Lung (tissue), 12 donors: ENCODE measurements around the gene SLC38A6. TPM values are rescaled to one million over a fixed set of nuclear protein-coding genes. Genes with fewer than 3 reads are reported as not detected.

Experiments used
- ATAC-seq: fragments of 200-7000 bp; cut with Tn5 transposase; one replicate; pipeline ENCODE4 v1.9.1; 2020; ENCODE audit warnings: moderate number of reproducible peaks; ENCODE audit not compliant: insufficient read depth, low FRiP score
- DNase-seq, 3 donors: peaks; one replicate each; pipeline ENCODE4 v3.0.0-alpha.2; 2013 to 2017
- H3K27ac ChIP-seq, 2 donors: one replicate each; pipeline ENCODE4 v1.5.1; 2013; ENCODE audit warnings: mild to moderate bottlenecking in 2 of 2, moderate library complexity in 2 of 2, control low read depth in 1 of 2, inconsistent platforms in 1 of 2, low read depth in 1 of 2, low read length in 1 of 2
- H3K27me3 ChIP-seq, 3 donors: one replicate each; pipeline ENCODE4 v1.5.1; 2013; ENCODE audit warnings: low read length in 2 of 3; ENCODE audit not compliant: control insufficient read depth in 3 of 3, insufficient read depth in 3 of 3
- H3K36me3 ChIP-seq, 4 donors: one replicate each; pipeline ENCODE4 v1.5.1; 2013; ENCODE audit warnings: low read length in 4 of 4, mild to moderate bottlenecking in 1 of 4, moderate library complexity in 1 of 4; ENCODE audit not compliant: control insufficient read depth in 4 of 4, insufficient read depth in 4 of 4
- H3K4me1 ChIP-seq, 5 donors: one replicate each; pipeline ENCODE4 v1.5.1; 2013; ENCODE audit warnings: low read length in 5 of 5, mild to moderate bottlenecking in 2 of 5, moderate library complexity in 1 of 5; ENCODE audit not compliant: control insufficient read depth in 5 of 5, insufficient read depth in 5 of 5
- H3K4me3 ChIP-seq: one replicate; pipeline ENCODE4 v1.5.1; 2013; ENCODE audit warnings: mild to moderate bottlenecking, control low read depth, moderate library complexity
- H3K9ac ChIP-seq, 2 donors: one replicate each; pipeline ENCODE4 v1.5.1; 2013; ENCODE audit warnings: low read length in 2 of 2, control low read depth in 1 of 2; ENCODE audit not compliant: insufficient read depth in 1 of 2
- H3K9me3 ChIP-seq, 4 donors: one replicate each; pipeline ENCODE4 v1.5.1; 2013; ENCODE audit warnings: low read length in 3 of 4, mild to moderate bottlenecking in 1 of 4, moderate library complexity in 1 of 4; ENCODE audit not compliant: control insufficient read depth in 4 of 4, insufficient read depth in 3 of 4
- CTCF ChIP-seq: IDR thresholded peaks from 2 replicates; pipeline ENCODE4 v1.5.1; 2012; ENCODE audit warnings: mild to moderate bottlenecking; ENCODE audit errors: control extremely low read depth, extremely low read depth
- WGBS, 2 donors: extraction: QIAGEN DNeasy Blood & Tissue Kit; methylation state at CpG; one replicate each; pipeline ENCODE4 v1.1.7; 2013; 5-methylcytosine and 5-hydroxymethylcytosine counted together
- polyA plus RNA-seq, 2 donors: library from polyadenylated mRNA; stranded (reverse); fragments of 200-250 nt; gene quantifications; one replicate each; pipeline ENCODE4 v1.2.1, GENCODE V29; 2013
- total RNA-seq, 2 donors: library from RNA; depleted of rRNA in 1 of 2; stranded (reverse); fragments of >200 nt in 1 of 2; gene quantifications; one replicate each; pipeline ENCODE4 v1.2.1, GENCODE V29; 2014 to 2021
- donor health status: control.
- donor health status: control.
- donor health status: Bipolar disorder and iron deficiency.
- donor health status: healthy.
- donor health status: DM: yes; HTN: yes; CAD: no.

The SLC38A6 gene
- total and polyA plus RNA-seq, 4 donors, result 10.0 to 62.4 (median 25.0) TPM

DNA sequence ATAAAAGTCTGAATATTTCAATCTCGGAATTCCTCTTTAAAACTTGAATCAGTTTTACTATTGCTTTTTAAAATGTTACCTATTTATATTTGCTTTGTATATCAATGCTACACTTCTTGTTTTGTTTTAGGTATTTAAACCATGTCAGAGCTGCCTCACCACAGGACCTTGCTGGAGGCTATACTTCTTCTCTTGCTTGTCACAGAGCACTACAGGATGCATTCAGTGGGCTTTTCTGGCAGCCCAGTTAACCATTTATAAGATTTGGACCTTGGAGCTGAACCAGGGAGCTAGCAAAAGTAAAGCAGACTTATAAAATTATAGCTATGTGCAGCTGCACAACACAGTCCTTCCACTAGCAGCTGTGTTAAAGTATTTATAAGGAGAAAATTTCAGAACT is 12.9 kb upstream of the SLC38A6 start:
- Histone ChIP-seq H3K4me1 (peaks cover 0 to 16% (median 4%) of the 10 kb centered on the region in 5 donors), H3K27me3 (no peaks in the 10 kb centered on the region), H3K4me3 (no peak overlapping the region), H3K9me3 (no peaks in the 10 kb centered on the region), H3K27ac (no peak overlapping the region), H3K9ac (no peak overlapping the region), H3K36me3 (no peaks in the 10 kb centered on the region)
- WGBS, 2 donors, result 91 to 92% methylated on average over 1 of the region's 1 CpG
- no peak for TF ChIP-seq CTCF
- DNase-seq, result no peak
- no peak for ATAC-seq

GRCh38 chr14:60968671-60969070 is 12.4 kb upstream of the SLC38A6 start:
- Histone ChIP-seq H3K27ac (no peak overlapping the region), H3K4me3 (no peak overlapping the region), H3K27me3 (no peaks in the 10 kb centered on the region), H3K9ac (no peak overlapping the region), H3K36me3 (peaks cover 0 to 3% (median 0%) of the 10 kb centered on the region in 4 donors), H3K9me3 (no peaks in the 10 kb centered on the region), H3K4me1 (peaks cover 0 to 16% (median 4%) of the 10 kb centered on the region in 5 donors)
- DNase-seq, result no peak
- ATAC-seq, result no peak
- TF ChIP-seq CTCF, result no peak

DNA sequence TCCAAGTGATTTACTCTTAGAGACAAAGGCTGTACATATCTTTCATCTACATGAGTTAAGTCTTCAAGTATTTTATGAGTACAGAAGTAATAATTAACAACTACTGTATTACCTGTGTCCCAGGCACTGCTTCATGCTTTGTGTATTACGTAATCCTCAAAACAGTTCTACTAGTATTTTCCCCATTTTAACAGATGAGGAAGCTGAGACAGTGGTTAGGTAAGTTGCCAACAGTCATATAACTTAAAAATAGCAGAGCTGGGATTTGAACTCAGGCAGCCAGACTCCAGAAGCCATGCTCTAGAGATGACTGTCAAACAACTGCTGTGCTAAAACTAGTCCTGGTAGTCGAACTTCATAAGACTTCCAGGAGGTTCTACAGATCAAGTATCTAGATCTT is 10.9 kb upstream of the SLC38A6 start:
- H3K4me1 ChIP-seq, result peaks cover 0 to 14% (median 3%) of the 10 kb centered on the region in 5 donors
- no peak for ATAC-seq
- no peak for DNase-seq
- peaks cover 0 to 3% (median 0%) of the 10 kb centered on the region in 4 donors for H3K36me3 ChIP-seq
- no peak overlapping the region for H3K9ac ChIP-seq
- 81 to 88% methylated on average over 2 of the region's 2 CpGs for WGBS, 2 donors
- no peak overlapping the region for H3K4me3 ChIP-seq
- no peaks in the 10 kb centered on the region for H3K27me3 ChIP-seq
- TF ChIP-seq CTCF, result no peak
- H3K27ac ChIP-seq, result no peak overlapping the region
- H3K9me3 ChIP-seq, result no peaks in the 10 kb centered on the region

DNA sequence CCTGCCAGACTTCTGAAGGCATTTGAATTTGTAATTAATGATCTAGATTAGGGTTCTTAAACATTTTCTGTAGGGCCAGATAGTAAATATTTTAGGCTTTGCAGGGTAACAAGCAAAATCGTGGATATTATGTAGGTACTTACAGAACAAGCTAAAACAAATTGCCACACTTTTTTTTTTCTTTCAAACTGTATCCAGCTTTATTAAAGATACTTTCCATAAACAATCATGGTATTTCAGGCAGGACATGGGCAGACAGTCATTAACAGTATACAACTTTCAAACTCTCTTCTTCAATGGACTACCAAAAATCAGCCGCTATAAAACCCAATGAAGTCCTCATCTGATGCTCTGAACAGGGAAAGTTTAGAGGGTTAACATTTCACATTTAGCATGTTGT is 9.8 kb upstream of the SLC38A6 start:
- TF ChIP-seq CTCF, result no peak
- ATAC-seq, result no peak

More for the DNA sequence above, 9.8 kb upstream of the SLC38A6 start:
- H3K27me3 ChIP-seq, result no peaks in the 10 kb centered on the region
- H3K4me3 ChIP-seq, result no peak overlapping the region
- no peak for DNase-seq
- H3K27ac ChIP-seq, result no peak overlapping the region
- peaks cover 0 to 9% (median 0%) of the 10 kb centered on the region in 5 donors for H3K4me1 ChIP-seq
- 36 to 41% methylated on average over 2 of the region's 2 CpGs for WGBS, 2 donors
- peaks cover 2 to 8% (median 5%) of the 10 kb centered on the region in 4 donors for H3K36me3 ChIP-seq
- no peak overlapping the region for H3K9ac ChIP-seq
- H3K9me3 ChIP-seq, result no peaks in the 10 kb centered on the region
